K562 (cell line): Measurements from ENCODE around the gene SELPLG.
"Not testable (repeated sequence)": the region's sequence is repeated elsewhere in the genome, so short reads cannot be mapped to it uniquely, and the experiment has no call there.

ENCODE experiments used
- SRSF3 ChIP-seq: fragments of 200-400 bp; formaldehyde crosslinking; IDR thresholded peaks from 2 replicates; pipeline ENCODE4 v1.6.1; 2016; ENCODE audit warnings: mild to moderate bottlenecking, low read length, moderate library complexity; ENCODE audit not compliant: insufficient read depth
- TF ChIP-seq, protein P1 (sequence below): fragments of 450-650 bp; IDR thresholded peaks from 2 replicates; pipeline ENCODE4 v1.6.1; 2016

DNA sequence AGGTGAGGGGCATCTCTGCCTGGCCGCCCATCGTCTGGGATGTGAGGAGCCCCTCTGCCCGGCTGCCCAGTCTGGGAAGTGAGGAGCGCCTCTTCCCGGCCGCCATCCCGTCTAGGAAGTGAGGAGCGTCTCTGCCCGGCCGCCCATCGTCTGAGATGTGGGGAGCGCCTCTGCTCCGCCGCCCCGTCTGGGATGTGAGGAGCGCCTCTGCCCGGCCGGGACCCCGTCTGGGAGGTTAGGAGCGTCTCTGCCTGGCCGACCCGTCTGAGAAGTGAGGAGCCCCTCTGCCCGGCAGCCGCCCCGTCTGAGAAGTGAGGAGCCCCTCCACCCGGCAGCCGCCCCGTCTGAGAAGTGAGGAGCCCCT is 22.1 kb upstream of the SELPLG start:
- TF ChIP-seq, protein P1, sequence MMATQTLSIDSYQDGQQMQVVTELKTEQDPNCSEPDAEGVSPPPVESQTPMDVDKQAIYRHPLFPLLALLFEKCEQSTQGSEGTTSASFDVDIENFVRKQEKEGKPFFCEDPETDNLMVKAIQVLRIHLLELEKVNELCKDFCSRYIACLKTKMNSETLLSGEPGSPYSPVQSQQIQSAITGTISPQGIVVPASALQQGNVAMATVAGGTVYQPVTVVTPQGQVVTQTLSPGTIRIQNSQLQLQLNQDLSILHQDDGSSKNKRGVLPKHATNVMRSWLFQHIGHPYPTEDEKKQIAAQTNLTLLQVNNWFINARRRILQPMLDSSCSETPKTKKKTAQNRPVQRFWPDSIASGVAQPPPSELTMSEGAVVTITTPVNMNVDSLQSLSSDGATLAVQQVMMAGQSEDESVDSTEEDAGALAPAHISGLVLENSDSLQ, result not testable (repeated sequence)
- not testable (repeated sequence) for TF ChIP-seq SRSF3
